GM12878 (cell line): ENCODE measurements around the gene RRP1B.

Experiments used
- CTCF ChIP-seq, 3 experiments: IDR thresholded peaks in 2 of 3; conservative IDR thresholded peaks in 1 of 3; 2 replicates each; pipeline ENCODE4 v1.5.1; 2011; ENCODE audit warnings: low read depth in 3 of 3, low read length in 3 of 3, mild to moderate bottlenecking in 3 of 3, control low read depth in 2 of 3, moderate library complexity in 2 of 3, inconsistent platforms in 1 of 3, mixed read lengths in 1 of 3; ENCODE audit not compliant: control insufficient read depth in 2 of 3, insufficient read depth in 1 of 3; ENCODE audit errors: extremely low read depth in 1 of 3
- TCF7 ChIP-seq: IDR thresholded peaks from 2 replicates; pipeline ENCODE4 v1.6.1; 2014; ENCODE audit warnings: antibody characterized with exemption, borderline replicate concordance
- TF ChIP-seq, protein P1 (sequence below): IDR thresholded peaks from 2 replicates; pipeline ENCODE4 v1.6.1; 2012; ENCODE audit warnings: mild to moderate bottlenecking, low read depth, low read length

GRCh38 chr21:43692949-43693348, 33.6 kb downstream of the RRP1B start:
- TF ChIP-seq TCF7 (no peak), CTCF (IDR thresholded peaks at IDR 0.05 in 2 of 3, conservative IDR thresholded peaks at IDR 0.05 in 1 of 3; ENCODE audit: control insufficient read depth in 2 of 3, extremely low read depth in 1 of 3, insufficient read depth in 1 of 3, low read depth in 3 of 3, low read length in 3 of 3) (no peak)
- TF ChIP-seq, protein P1, sequence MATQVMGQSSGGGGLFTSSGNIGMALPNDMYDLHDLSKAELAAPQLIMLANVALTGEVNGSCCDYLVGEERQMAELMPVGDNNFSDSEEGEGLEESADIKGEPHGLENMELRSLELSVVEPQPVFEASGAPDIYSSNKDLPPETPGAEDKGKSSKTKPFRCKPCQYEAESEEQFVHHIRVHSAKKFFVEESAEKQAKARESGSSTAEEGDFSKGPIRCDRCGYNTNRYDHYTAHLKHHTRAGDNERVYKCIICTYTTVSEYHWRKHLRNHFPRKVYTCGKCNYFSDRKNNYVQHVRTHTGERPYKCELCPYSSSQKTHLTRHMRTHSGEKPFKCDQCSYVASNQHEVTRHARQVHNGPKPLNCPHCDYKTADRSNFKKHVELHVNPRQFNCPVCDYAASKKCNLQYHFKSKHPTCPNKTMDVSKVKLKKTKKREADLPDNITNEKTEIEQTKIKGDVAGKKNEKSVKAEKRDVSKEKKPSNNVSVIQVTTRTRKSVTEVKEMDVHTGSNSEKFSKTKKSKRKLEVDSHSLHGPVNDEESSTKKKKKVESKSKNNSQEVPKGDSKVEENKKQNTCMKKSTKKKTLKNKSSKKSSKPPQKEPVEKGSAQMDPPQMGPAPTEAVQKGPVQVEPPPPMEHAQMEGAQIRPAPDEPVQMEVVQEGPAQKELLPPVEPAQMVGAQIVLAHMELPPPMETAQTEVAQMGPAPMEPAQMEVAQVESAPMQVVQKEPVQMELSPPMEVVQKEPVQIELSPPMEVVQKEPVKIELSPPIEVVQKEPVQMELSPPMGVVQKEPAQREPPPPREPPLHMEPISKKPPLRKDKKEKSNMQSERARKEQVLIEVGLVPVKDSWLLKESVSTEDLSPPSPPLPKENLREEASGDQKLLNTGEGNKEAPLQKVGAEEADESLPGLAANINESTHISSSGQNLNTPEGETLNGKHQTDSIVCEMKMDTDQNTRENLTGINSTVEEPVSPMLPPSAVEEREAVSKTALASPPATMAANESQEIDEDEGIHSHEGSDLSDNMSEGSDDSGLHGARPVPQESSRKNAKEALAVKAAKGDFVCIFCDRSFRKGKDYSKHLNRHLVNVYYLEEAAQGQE = no peak
